BJ (cell line): ENCODE measurements around the gene ZNF423. TPM values are rescaled to one million over a fixed set of nuclear protein-coding genes. Genes with fewer than 3 reads are reported as not detected.

ENCODE experiments used
- CTCF ChIA-PET: fragments of 350-600 bp; formaldehyde crosslinking; extraction: SDS; loops from one replicate; lab custom pipeline; 2021; ENCODE audit warnings: antibody characterized with exemption, inconsistent platforms; lab: Yijun Ruan, JAX
- POLR2A ChIA-PET: fragments of 300-600 bp; sonication (Branson Sonifier 250); formaldehyde crosslinking; extraction: SDS; loops from one replicate; lab custom pipeline; 2021; ENCODE audit warnings: antibody characterized with exemption; lab: Charles Lee
- DNase-seq: peaks from one replicate; pipeline ENCODE4 v3.0.0-alpha.2; 2011; ENCODE audit warnings: low read depth
- H3K27me3 ChIP-seq: 2 replicates; pipeline ENCODE4 v1.6.0; 2011; ENCODE audit warnings: low read length; ENCODE audit not compliant: control insufficient read depth, insufficient read depth
- H3K36me3 ChIP-seq: 2 replicates; pipeline ENCODE4 v1.5.1; 2011; ENCODE audit warnings: low read length; ENCODE audit not compliant: control insufficient read depth, insufficient read depth
- H3K4me3 ChIP-seq: 2 replicates; pipeline ENCODE4 v1.5.1; 2011; ENCODE audit warnings: low read depth, mild to moderate bottlenecking, control low read depth, low read length
- polyA plus RNA-seq: library from polyadenylated mRNA; depleted of rRNA; stranded (reverse); fragments of >200 nt; gene quantifications from 2 replicates; pipeline ENCODE4 v1.2.3, GENCODE V29; 2011
- TF ChIP-seq, protein P1 (sequence below): IDR thresholded peaks from 2 replicates; pipeline ENCODE4 v1.5.1; 2011; ENCODE audit warnings: low read depth, mild to moderate bottlenecking, control low read depth, inconsistent platforms, low read length, moderate library complexity; ENCODE audit not compliant: insufficient read depth

ZNF423 gene
- polyA plus RNA-seq, 1 experiment = 0.22 TPM

DNA sequence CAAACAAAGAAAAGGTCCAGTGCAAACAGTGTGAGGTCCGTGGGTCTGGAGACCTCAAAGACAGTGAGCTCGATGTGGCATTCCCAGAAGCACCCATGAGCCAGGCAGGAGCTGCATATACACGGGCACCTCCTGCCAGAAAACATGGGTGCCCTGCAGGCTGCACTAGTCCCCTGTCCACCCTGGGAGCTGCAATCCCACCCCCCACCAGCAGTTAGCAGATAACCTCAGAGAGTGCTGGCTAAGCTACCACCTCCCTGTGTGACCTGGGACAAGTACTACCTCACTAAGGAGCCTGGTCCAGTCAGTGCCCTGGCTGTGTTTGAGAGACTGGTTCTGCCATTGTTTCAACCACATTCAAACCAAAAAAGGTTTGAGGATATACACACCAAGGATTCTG, 135.7 kb downstream of the ZNF423 start:
- Histone ChIP-seq H3K4me3 (no peak overlapping the region), H3K36me3 (no peaks in the 10 kb centered on the region), H3K27me3 (no peaks in the 10 kb centered on the region)
- ChIA-PET POLR2A (no interaction called here), CTCF (no interaction called here)
- DNase-seq = no peak
- TF ChIP-seq, protein P1, sequence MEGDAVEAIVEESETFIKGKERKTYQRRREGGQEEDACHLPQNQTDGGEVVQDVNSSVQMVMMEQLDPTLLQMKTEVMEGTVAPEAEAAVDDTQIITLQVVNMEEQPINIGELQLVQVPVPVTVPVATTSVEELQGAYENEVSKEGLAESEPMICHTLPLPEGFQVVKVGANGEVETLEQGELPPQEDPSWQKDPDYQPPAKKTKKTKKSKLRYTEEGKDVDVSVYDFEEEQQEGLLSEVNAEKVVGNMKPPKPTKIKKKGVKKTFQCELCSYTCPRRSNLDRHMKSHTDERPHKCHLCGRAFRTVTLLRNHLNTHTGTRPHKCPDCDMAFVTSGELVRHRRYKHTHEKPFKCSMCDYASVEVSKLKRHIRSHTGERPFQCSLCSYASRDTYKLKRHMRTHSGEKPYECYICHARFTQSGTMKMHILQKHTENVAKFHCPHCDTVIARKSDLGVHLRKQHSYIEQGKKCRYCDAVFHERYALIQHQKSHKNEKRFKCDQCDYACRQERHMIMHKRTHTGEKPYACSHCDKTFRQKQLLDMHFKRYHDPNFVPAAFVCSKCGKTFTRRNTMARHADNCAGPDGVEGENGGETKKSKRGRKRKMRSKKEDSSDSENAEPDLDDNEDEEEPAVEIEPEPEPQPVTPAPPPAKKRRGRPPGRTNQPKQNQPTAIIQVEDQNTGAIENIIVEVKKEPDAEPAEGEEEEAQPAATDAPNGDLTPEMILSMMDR = no peak

DNA sequence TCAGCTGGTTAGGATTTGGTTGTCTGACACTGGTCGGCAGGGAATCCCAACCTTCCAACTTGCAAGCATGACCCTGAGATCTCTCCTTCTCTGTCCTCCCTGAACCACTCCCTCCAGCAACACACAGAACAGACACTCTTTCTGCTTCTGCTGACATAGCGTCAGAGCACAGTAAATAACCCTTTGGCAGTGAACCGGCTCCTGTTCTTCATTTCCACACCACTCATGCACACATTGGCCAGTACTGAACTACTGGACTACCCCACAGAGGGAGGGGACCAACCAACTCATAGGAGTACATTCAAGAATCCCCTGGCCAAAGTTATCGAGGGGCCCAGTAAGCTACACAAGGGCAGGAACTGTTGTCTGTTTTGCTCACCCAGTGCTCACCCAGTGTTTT, 138.2 kb downstream of the ZNF423 start:
- ChIA-PET CTCF (interaction anchor here (0.5 kb wide), 1 partner anchor 310 kb away, joined by 3 read pairs; no protein-coding TSS in a partner anchor), POLR2A (no interaction called here)
- no peaks in the 10 kb centered on the region for H3K27me3 ChIP-seq
- TF ChIP-seq, protein P1 = no peak
- no peaks in the 10 kb centered on the region for H3K36me3 ChIP-seq
- DNase-seq = no peak
- H3K4me3 ChIP-seq = no peak overlapping the region

DNA sequence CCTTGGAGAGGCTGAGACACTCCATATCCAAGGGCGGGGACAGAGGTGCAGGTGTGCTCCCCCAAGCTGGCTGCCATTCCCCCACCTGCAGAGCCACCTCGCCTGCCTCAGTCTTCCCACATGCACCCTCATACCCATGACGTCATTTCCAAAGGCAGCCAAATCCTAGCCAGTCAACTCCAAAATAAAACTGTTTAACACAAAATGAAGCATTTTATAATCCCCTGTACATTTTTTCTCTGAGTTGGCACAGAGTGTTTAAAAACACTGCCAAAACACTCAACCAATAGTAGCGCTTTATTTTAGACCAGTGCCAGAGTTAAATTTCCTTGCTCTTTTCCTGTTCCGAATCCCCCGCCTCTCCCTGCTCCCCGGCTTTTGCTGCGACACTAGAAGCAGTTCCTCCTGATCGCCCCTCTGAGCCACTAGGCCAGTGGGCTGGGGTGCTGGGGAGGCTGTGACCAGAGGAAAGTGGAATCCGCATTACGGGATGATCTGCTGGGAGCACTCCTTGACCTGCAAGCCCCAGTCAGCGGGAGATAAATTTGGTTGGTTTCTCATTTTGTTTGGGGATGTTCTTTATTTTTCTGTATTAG, 139.5 kb downstream of the ZNF423 start:
- POLR2A ChIA-PET = no interaction called here

DNA sequence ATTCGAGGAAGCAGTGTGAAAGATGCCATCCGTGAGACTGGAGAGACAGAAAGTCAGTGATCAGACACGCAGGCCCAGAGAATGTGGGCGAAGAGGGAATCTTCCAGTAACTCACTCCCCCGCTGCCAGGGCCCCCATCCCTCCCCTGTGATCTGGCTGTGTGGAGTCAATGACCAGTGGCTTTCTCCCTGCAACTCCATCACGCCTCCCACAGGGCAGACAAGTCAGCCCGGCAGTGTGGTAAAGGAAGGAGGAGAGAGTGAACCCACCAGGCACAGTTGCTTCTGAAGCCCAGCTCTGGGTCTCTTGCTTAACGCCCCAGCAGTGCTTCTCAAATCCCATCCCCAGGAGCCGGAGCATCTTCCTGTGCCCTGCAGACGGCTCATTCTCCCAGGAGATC, 142.1 kb downstream of the ZNF423 start:
- ChIA-PET CTCF (no interaction called here), POLR2A (no interaction called here)
- H3K4me3 ChIP-seq = no peak overlapping the region
- H3K27me3 ChIP-seq = no peaks in the 10 kb centered on the region
- TF ChIP-seq, protein P1 = no peak
- no peaks in the 10 kb centered on the region for H3K36me3 ChIP-seq
- DNase-seq = no peak

More for the DNA sequence above, 139.5 kb downstream of the ZNF423 start:
- DNase-seq = no peak
- no peaks in the 10 kb centered on the region for H3K27me3 ChIP-seq
- no peak overlapping the region for H3K4me3 ChIP-seq
- TF ChIP-seq, protein P1 = no peak
- H3K36me3 ChIP-seq = no peaks in the 10 kb centered on the region
- CTCF ChIA-PET = no interaction called here

DNA sequence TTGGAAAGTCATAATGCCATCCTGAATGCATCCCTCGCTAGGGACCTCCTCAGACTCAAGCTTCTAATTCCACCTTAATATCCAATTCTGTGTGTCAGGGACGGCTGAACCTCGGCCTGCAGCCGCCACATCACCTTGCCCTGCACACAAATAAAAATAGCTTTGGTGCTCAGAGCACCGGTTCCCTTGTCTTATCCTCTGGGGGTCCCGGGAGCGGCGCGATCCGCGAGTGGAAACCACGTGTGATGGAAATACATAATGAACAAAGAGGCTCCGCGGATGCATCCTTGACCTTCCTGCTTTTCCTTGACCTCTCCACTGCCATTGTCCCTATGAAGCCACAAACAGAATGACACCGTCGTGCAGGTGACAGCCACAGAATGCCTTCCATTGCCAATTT, 143.4 kb downstream of the ZNF423 start:
- no peak for DNase-seq
- TF ChIP-seq, protein P1 = no peak
- Histone ChIP-seq H3K4me3 (no peak overlapping the region), H3K36me3 (no peaks in the 10 kb centered on the region), H3K27me3 (no peaks in the 10 kb centered on the region)
- ChIA-PET CTCF (interaction anchor here (1.1 kb wide), 1 partner anchor 10 kb away, joined by 3 read pairs; no protein-coding TSS in a partner anchor), POLR2A (no interaction called here)
